Stimulated activated CD4-positive, alpha-beta T cell treated with anti-CD3 and anti-CD28 coated beads, Interleukin-12 subunit alpha, Interleukin-12 subunit beta, amount 100 ng/mL, for 48 hours (primary cell): ENCODE results near the gene ARHGEF10L.
A peak's percentile ranks its signal among the peaks of the same experiment; 100 is the strongest.

Source experiments
- DNase-seq, 3 donors: peaks; one replicate each; pipeline ENCODE4 v3.0.0-alpha.2; 2020; ENCODE audit warnings: low read depth in 2 of 3, low spot score in 1 of 3

Gene ARHGEF10L

GRCh38 chr1:17653728-17654351 is 114.3 kb downstream of the ARHGEF10L start:
- peak; percentile 3 to 14 (median 7) for DNase-seq

- no peak for DNase-seq
Measured at GRCh38 chr1:17654519-17654918, 115.0 kb downstream of the ARHGEF10L start.

GRCh38 chr1:17655169-17655568 is 115.7 kb downstream of the ARHGEF10L start:
- DNase-seq: no peak

GRCh38 chr1:17655922-17656321 is 116.4 kb downstream of the ARHGEF10L start:
- no peak for DNase-seq

- no peak for DNase-seq
Measured at GRCh38 chr1:17657436-17657835, 117.9 kb downstream of the ARHGEF10L start.

GRCh38 chr1:17658837-17659236 is 119.3 kb downstream of the ARHGEF10L start:
- DNase-seq: no peak

GRCh38 chr1:17661546-17662157 is 122.2 kb downstream of the ARHGEF10L start:
- peak; percentile 28 to 55 (median 43) for DNase-seq

GRCh38 chr1:17662296-17662695 is 122.8 kb downstream of the ARHGEF10L start:
- DNase-seq: no peak

GRCh38 chr1:17662786-17663185 is 123.3 kb downstream of the ARHGEF10L start:
- no peak for DNase-seq

GRCh38 chr1:17663646-17664045 is 124.1 kb downstream of the ARHGEF10L start:
- DNase-seq: no peak

- no peak for DNase-seq
Measured at GRCh38 chr1:17664322-17664721, 124.8 kb downstream of the ARHGEF10L start.

- no peak for DNase-seq
Measured at GRCh38 chr1:17665054-17665453, 125.6 kb downstream of the ARHGEF10L start.

- no peak for DNase-seq
Measured at GRCh38 chr1:17665950-17666720, 126.6 kb downstream of the ARHGEF10L start.

- no peak for DNase-seq
Measured at GRCh38 chr1:17667641-17668040, 128.1 kb downstream of the ARHGEF10L start.

GRCh38 chr1:17668195-17668594 is 128.7 kb downstream of the ARHGEF10L start:
- no peak for DNase-seq

GRCh38 chr1:17668624-17669175 is 129.2 kb downstream of the ARHGEF10L start:
- no peak for DNase-seq

GRCh38 chr1:17669305-17669704 is 129.8 kb downstream of the ARHGEF10L start:
- no peak for DNase-seq

GRCh38 chr1:17669866-17670451 is 130.5 kb downstream of the ARHGEF10L start:
- no peak for DNase-seq

- DNase-seq: no peak
Measured at GRCh38 chr1:17670587-17671313, 131.3 kb downstream of the ARHGEF10L start.

GRCh38 chr1:17671314-17671705 is 131.8 kb downstream of the ARHGEF10L start:
- DNase-seq: no peak

- no peak for DNase-seq
Measured at GRCh38 chr1:17671741-17672140, 132.2 kb downstream of the ARHGEF10L start.
